ENCODE results near the gene RHO. TPM values are rescaled to one million over a fixed set of nuclear protein-coding genes. Genes with fewer than 3 reads are reported as not detected.

Gene RHO
- total RNA-seq, 1 experiment from 2014 or later = not detected

- H3K18ac ChIP-seq (ENCODE audit: insufficient read length, low read depth, low read length) = no peak overlapping the region
- H2BK12ac ChIP-seq (ENCODE audit: insufficient read length, low read depth, low read length) = no peak overlapping the region
- peak overlapping the region; percentile 2; the same call in 1 of the 2 replicates for H3K14ac ChIP-seq (ENCODE audit: insufficient read depth, low read length)
- no peak overlapping the region for H3K23ac ChIP-seq (ENCODE audit: insufficient read length, low read depth, low read length)
- no CpG with 5 or more reads among the region's 14 CpGs for WGBS (ENCODE audit: extremely low coverage, insufficient read length, low lambda C conversion rate)
- no peaks in the 10 kb centered on the region for H3K9me3 ChIP-seq (ENCODE audit: control insufficient read depth, low read depth, low read length)
- Mint-ChIP-seq H3K36me3 (ENCODE audit: insufficient read depth in 1 of 3, low read depth in 3 of 3) (peaks cover 0 to 4% (median 2%) of the 10 kb centered on the region in 3 experiments; a peak in 1 of 7 replicates), H3K27ac (peak overlapping the region; percentile 73 to 92 (median 90); a peak in 5 of 7 replicates), H3K4me1 (peaks cover 17 to 20% of the 10 kb centered on the region in 2 experiments), H3K9me3 (no peaks in the 10 kb centered on the region), H3K27me3 (ENCODE audit: low read depth) (no peaks in the 10 kb centered on the region), H3K4me3 (no peak overlapping the region)
- H2AK5ac ChIP-seq (ENCODE audit: insufficient read length, low read length) = no peak overlapping the region
- no peaks in the 10 kb centered on the region for H3K79me2 ChIP-seq (ENCODE audit: insufficient read depth, low read length)
- no peak overlapping the region for H2BK20ac ChIP-seq (ENCODE audit: low read depth, low read length, poor library complexity, severe bottlenecking)
- no peak for TF ChIP-seq CTCF (conservative IDR thresholded peaks at IDR 0.05)
- H3K4me2 ChIP-seq (ENCODE audit: insufficient read depth, insufficient read length, low read length) = no peak overlapping the region
- H4K91ac ChIP-seq (ENCODE audit: insufficient read length, low read depth, low read length) = no peak overlapping the region
- no peak overlapping the region for H2BK15ac ChIP-seq (ENCODE audit: low read depth, low read length)
- no peak overlapping the region for H2BK120ac ChIP-seq (ENCODE audit: low read depth, low read length, poor library complexity, severe bottlenecking)
- no peak overlapping the region for H3T11ph ChIP-seq (ENCODE audit: low read length)
- H4K5ac ChIP-seq (ENCODE audit: insufficient read length, low read depth, low read length) = no peak overlapping the region
- H4K8ac ChIP-seq (replicated peaks; ENCODE audit: insufficient read length, low read depth, low read length) = no peak overlapping the region
- no peak overlapping the region for H2AFZ ChIP-seq (ENCODE audit: low read length)
- H3K56ac ChIP-seq (ENCODE audit: insufficient read length, low read depth, low read length) = no peak overlapping the region
- no peak overlapping the region for H3K4ac ChIP-seq (ENCODE audit: low read depth, low read length)
- no peak overlapping the region for H3K9ac ChIP-seq (ENCODE audit: extremely low read depth, insufficient read length, low read length)
- no peaks in the 10 kb centered on the region for H3K27me3 ChIP-seq (ENCODE audit: insufficient read depth, low read length)
- H3K27ac ChIP-seq (ENCODE audit: insufficient read length, low read depth, low read length) = no peak overlapping the region
- H4K20me1 ChIP-seq (ENCODE audit: control insufficient read depth, insufficient read depth, insufficient read length) = no peaks in the 10 kb centered on the region
- H2BK5ac ChIP-seq (ENCODE audit: insufficient read length, low read length) = no peak overlapping the region
- no peaks in the 10 kb centered on the region for H3K23me2 ChIP-seq (ENCODE audit: insufficient read length, low read depth, low read length, poor library complexity, severe bottlenecking)
- no peaks in the 10 kb centered on the region for H3K79me1 ChIP-seq (ENCODE audit: insufficient read depth, low read depth, low read length, poor library complexity, severe bottlenecking)
- no peaks in the 10 kb centered on the region for H3K4me1 ChIP-seq (ENCODE audit: insufficient read depth, low read length)
- no peak for DNase-seq
Observed at GRCh38 chr3:129573493-129573892, 45.1 kb downstream of the RHO start.
